PC-9 (cell line): ENCODE results near the gene TBCE.

Source experiments
- CTCF ChIP-seq: fragments of 200-600 bp; sonication (generic); conservative IDR thresholded peaks from 2 replicates; pipeline ENCODE4 v1.6.1; 2017; ENCODE audit warnings: mixed run types, antibody characterized with exemption, mild to moderate bottlenecking, moderate library complexity
- EZH2 ChIP-seq: fragments of 200-600 bp; sonication (generic); IDR thresholded peaks from 2 replicates; pipeline ENCODE4 v1.8.0; 2017; ENCODE audit warnings: antibody characterized with exemption, low read depth

GRCh38 chr1:235483090-235483489 lies 115.9 kb downstream of the TBCE start:
- no peak for TF ChIP-seq CTCF
- TF ChIP-seq EZH2: no peak
